Rectal smooth muscle tissue (tissue), 1 donor: ENCODE measurements around the gene CDC20.
A peak's percentile ranks its signal among the peaks of the same experiment; 100 is the strongest.

Experiments used
- H3K27ac ChIP-seq: one replicate; pipeline ENCODE4 v1.7.0; 2013; ENCODE audit warnings: low read depth, low read length, inconsistent platforms
- H3K27me3 ChIP-seq: one replicate; pipeline ENCODE4 v1.7.0; 2013; ENCODE audit warnings: low read length; ENCODE audit not compliant: control insufficient read depth, insufficient read depth
- H3K36me3 ChIP-seq: one replicate; pipeline ENCODE4 v1.7.0; 2013; ENCODE audit warnings: low read length; ENCODE audit not compliant: control insufficient read depth, insufficient read depth
- H3K4me1 ChIP-seq: one replicate; pipeline ENCODE4 v1.7.0; 2013; ENCODE audit warnings: low read length; ENCODE audit not compliant: control insufficient read depth, insufficient read depth
- H3K4me3 ChIP-seq: one replicate; pipeline ENCODE4 v1.7.0; 2013; ENCODE audit warnings: low read length
- H3K9ac ChIP-seq: one replicate; pipeline ENCODE4 v1.7.0; 2013; ENCODE audit warnings: low read length

CDC20 gene

DNA sequence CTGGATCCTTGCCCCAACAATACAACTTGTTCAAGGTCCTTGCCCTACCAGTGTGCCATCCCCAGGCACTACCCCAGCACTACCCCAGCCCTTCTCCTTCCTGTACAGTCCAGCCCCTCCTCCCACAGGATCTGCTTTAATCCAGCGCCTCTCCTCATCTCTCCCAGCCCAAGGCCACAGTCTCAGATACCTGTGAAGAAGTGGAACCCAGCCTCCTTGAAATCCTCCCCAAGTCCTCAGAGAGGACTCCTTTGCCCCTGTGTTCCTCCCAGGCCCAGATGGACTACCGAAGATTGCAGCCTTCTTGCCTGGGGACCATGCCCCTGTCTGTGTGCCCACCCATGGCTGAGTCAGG is 6.5 kb upstream of the CDC20 start:
- no peaks in the 10 kb centered on the region for H3K36me3 ChIP-seq
- H3K9ac ChIP-seq, result no peak overlapping the region
- no peak overlapping the region for H3K27ac ChIP-seq
- no peaks in the 10 kb centered on the region for H3K27me3 ChIP-seq
- no peak overlapping the region for H3K4me3 ChIP-seq
- H3K4me1 ChIP-seq, result peaks cover 6% of the 10 kb centered on the region

DNA sequence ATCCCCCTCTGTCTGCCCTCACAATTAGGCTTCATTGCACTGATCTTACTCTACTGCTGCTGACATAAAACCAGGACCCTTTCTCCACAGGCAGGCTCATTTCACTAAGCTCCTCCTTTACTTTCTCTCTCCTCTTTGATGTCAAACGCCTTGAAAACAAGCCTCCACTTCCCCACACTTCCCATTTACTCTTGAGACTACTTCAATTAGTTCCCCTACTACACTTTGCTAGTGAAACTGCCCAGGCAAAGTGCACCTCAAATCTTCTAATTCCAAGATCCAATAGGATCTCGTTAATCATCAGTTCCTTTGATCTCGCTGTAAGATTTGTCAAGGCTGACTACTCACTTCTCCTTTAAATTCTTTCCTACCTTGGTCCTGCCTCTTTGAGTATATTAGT is 5.9 kb upstream of the CDC20 start:
- H3K27ac ChIP-seq, result no peak overlapping the region
- H3K36me3 ChIP-seq, result no peaks in the 10 kb centered on the region
- H3K27me3 ChIP-seq, result no peaks in the 10 kb centered on the region
- peaks cover 6% of the 10 kb centered on the region for H3K4me1 ChIP-seq
- H3K4me3 ChIP-seq, result no peak overlapping the region
- H3K9ac ChIP-seq, result no peak overlapping the region

DNA sequence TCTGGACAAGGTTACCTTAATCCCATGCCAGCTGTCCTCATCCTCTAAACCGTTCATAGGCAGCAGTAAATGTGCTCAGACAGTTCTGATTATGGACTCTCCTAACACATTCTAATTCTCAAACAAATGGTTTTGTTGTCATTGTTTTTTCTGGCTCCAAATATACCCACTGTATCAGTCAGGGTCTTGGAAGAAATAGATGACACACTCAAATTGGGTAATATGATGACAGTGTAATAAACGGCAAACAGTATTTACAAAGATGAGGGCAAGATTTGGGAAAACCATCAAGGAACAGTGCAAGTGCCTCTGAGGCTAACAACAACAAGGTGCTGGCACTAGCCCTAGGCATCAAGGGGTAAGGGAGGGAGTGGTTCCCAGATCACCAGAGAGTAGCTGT is 4.3 kb upstream of the CDC20 start:
- Histone ChIP-seq H3K27me3 (no peaks in the 10 kb centered on the region), H3K36me3 (no peaks in the 10 kb centered on the region), H3K4me1 (peaks cover 6% of the 10 kb centered on the region), H3K4me3 (no peak overlapping the region), H3K27ac (no peak overlapping the region), H3K9ac (no peak overlapping the region)

DNA sequence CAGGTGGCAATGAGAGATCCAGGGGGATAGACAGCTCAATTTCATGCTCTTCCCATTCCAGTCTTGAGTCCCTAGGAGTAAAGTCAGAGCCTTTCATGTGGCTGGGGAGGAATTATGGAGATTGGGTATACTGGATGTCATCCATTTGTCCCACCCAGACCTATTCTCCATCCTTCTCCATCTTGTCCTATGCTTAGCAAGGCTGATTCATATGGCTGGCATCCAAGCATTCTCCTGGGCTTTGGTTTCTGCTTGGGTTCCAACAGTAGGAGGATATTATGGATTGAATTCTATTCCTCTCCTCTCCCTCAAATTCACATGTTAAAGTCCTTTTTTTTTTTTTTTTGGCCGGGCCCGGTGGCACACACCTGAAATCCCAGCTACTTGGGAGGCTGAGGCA is 3.8 kb upstream of the CDC20 start:
- H3K36me3 ChIP-seq, result no peaks in the 10 kb centered on the region
- H3K27ac ChIP-seq, result no peak overlapping the region
- peaks cover 3% of the 10 kb centered on the region for H3K4me1 ChIP-seq
- H3K4me3 ChIP-seq, result no peak overlapping the region
- H3K9ac ChIP-seq, result no peak overlapping the region
- no peaks in the 10 kb centered on the region for H3K27me3 ChIP-seq

DNA sequence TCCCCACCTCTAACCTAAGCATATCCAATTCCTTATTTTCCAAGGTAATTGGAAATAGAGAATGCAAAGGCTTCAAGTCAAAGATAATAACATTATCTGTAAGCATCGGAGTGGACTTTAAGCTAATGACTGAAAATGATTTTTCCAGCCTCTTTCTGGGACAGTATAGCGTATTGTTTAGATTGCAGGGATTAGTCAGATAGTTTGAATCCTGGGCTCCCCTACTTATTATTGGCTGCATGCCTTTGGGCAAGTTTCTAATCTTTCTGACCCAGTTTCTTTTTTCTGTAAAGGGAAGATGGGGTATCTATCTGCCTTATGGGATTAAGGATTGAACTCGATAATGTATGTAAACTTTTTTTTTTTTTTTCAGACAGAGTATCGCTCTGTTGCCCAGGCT is 1.5 kb upstream of the CDC20 start:
- no peak overlapping the region for H3K9ac ChIP-seq
- H3K4me3 ChIP-seq, result no peak overlapping the region
- H3K27me3 ChIP-seq, result no peaks in the 10 kb centered on the region
- no peak overlapping the region for H3K27ac ChIP-seq
- H3K36me3 ChIP-seq, result peaks cover 5% of the 10 kb centered on the region
- H3K4me1 ChIP-seq, result no peaks in the 10 kb centered on the region

DNA sequence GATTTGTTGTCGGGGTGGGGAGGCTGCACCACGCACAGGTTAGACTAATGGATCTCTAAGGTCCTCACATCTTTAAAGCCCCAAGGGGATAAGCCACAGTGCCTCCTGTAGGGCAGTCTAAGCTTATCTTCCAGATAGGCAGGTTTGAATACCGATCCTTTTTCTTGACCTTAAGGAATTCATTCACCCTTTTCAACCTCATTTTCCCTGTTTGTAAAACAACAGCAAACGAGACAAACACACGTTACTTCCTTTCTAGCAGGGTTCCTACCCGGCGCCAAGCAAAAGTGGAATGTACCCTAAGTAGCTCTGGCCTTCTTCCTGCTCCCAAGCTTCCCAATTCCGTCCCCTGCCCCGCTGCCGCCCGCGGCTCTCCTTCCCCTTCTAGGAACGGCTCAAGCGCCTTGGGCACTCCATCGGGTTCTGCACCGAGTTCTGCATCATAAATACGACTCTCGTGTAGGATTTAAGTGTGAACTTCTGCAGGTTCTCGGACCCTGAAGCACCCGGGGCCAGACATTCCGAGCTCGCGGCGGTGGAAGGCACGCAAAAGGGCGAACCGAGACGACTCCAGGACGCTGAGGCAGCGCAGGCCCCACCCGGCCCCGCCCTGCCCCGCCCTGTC is 548 bp upstream of the CDC20 start:
- H3K9ac ChIP-seq, result peak overlapping the region; percentile 43

DNA sequence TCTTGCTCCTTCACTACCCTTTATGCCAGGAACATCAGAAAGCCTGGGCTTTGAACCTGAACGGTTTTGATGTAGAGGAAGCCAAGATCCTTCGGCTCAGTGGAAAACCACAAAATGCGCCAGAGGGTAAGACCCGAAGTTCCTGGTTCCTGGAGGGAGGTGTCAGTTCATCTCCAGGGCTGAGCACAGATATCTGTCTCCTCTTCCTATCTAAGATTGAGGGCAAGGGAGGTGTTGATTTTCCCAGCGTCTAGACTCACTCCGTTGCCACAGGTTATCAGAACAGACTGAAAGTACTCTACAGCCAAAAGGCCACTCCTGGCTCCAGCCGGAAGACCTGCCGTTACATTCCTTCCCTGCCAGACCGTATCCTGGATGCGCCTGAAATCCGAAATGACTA is 915 bp downstream of the CDC20 start:
- Histone ChIP-seq H3K27me3 (no peaks in the 10 kb centered on the region), H3K36me3 (peaks cover 18% of the 10 kb centered on the region), H3K4me1 (no peaks in the 10 kb centered on the region), H3K9ac (no peak overlapping the region), H3K4me3 (no peak overlapping the region), H3K27ac (no peak overlapping the region)

More for the DNA sequence above, 548 bp upstream of the CDC20 start:
- Histone ChIP-seq H3K4me3 (peak overlapping the region; percentile 71), H3K27me3 (no peaks in the 10 kb centered on the region), H3K36me3 (peaks cover 5% of the 10 kb centered on the region), H3K27ac (peak overlapping the region; percentile 92), H3K4me1 (no peaks in the 10 kb centered on the region)

DNA sequence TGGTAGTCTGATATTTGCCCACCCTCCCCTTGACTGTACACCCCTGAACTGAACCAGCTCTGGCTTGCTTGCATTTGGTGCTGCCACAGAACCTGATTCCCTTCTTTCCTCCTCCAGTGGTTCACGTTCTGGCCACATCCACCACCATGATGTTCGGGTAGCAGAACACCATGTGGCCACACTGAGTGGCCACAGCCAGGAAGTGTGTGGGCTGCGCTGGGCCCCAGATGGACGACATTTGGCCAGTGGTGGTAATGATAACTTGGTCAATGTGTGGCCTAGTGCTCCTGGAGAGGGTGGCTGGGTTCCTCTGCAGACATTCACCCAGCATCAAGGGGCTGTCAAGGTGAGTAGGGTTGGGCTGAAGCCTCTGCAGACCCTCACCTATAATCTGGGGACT is 1.8 kb downstream of the CDC20 start:
- no peak overlapping the region for H3K9ac ChIP-seq
- no peak overlapping the region for H3K4me3 ChIP-seq
- H3K4me1 ChIP-seq, result no peaks in the 10 kb centered on the region
- no peak overlapping the region for H3K27ac ChIP-seq
- H3K27me3 ChIP-seq, result no peaks in the 10 kb centered on the region
- H3K36me3 ChIP-seq, result peaks cover 25% of the 10 kb centered on the region

DNA sequence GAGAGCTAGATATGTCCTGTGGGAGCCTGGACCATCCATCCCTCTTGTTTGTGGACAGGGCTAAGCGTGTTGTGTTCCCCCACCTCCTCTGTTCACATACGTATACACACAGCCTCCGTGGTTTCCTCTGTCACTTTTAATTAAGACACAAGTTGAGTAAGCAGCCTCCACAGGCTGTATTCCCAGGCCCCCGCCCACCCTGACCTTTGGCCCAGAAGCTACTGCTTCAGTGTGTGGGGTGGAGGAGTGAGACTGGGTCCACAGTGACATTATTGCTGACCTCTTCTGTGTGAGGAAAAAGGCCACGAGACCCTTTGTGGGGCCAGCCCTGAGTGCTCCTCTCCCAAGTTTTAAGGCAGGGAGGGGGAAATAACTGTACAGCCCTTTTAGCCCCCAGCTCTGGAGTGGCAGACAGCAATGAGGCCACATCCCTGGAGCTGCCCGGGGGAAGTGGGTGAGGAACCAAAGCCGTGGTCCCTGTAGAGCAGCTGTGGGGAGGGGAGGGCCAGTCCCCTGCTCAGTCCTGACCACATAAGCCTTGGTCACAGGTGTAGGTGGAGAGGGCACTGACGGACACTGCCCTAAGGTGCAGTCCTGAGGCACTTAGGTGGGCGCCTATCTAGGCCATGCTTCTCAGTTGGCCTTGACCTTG is 4.6 kb downstream of the CDC20 start:
- peaks cover 7% of the 10 kb centered on the region for H3K4me1 ChIP-seq
- H3K27me3 ChIP-seq, result no peaks in the 10 kb centered on the region
- peaks cover 27% of the 10 kb centered on the region for H3K36me3 ChIP-seq
- no peak overlapping the region for H3K27ac ChIP-seq
- no peak overlapping the region for H3K4me3 ChIP-seq
- no peak overlapping the region for H3K9ac ChIP-seq

DNA sequence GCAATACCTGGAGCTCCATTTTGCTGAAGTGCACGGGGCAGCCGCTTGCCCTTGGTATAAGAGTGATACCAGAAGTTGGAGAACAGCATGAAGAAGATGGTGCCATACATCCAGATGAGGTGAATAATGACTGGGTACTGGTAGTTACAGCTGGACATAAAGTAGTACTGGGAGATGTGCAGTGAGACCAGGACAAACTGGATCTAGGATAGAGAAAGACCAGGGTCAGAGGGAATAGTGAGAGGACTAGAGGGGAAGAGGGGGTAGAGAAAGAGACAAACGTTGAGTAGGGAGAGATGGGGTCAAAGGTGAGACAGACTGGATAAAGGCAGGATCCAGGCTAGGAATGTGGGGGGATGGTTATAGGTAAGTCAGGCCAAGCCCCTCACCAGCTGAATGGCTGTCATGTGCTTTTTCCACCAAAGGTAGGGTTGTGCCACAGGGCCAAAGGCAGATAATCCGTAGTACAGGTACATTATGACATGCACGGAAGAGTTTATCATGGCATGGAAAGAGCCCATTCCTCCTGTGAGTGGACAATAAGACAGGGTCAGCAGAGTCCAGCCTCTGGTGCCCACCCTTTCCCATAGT is 5.2 kb downstream of the CDC20 start:
- Histone ChIP-seq H3K4me1 (peaks cover 12% of the 10 kb centered on the region), H3K9ac (no peak overlapping the region), H3K4me3 (no peak overlapping the region), H3K36me3 (peaks cover 27% of the 10 kb centered on the region), H3K27me3 (no peaks in the 10 kb centered on the region), H3K27ac (no peak overlapping the region)

DNA sequence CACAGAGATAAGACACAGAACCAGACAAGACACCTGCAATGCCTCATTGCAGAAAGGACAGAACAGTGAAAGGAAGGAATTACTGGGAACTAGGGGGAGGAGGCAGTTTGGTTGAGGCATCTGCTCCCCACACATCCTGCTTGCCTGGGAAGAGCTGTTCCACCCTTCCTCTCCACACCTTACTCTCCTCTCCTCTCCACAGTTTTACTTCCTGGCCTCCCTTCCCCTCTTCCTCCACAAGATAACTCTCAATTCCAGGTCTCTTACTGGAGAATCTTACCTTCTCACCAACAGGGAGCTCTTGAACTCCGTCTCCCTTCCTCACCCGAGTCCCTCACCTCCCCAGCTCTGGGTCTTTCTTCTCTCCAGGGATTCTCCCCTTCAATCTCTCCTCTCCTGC is 6.9 kb downstream of the CDC20 start:
- H3K4me3 ChIP-seq, result peak overlapping the region; percentile 34
- peak overlapping the region; percentile 27 for H3K9ac ChIP-seq
- no peaks in the 10 kb centered on the region for H3K27me3 ChIP-seq
- no peak overlapping the region for H3K27ac ChIP-seq
- H3K36me3 ChIP-seq, result peaks cover 27% of the 10 kb centered on the region
- peaks cover 12% of the 10 kb centered on the region for H3K4me1 ChIP-seq

DNA sequence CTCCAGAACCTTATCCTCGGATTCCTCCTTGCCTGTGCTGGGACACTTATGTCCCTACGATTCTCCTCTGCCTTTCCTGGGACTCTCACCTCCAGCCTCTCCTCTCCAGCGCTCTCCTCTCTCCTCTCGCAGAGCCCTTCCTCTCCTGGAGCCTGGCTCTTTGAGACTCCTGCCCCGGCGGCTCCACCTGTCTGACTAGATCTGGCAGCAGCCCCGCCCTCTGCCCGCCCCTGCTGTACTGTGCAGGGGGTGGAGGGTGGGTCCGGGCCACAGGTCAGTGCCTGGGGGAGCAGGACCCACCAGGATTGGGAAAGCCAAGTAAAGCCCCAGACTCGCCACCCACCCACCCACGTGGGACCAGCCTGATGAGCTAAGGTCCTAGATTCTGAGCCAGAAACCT is 7.4 kb downstream of the CDC20 start:
- H3K27ac ChIP-seq, result no peak overlapping the region
- no peaks in the 10 kb centered on the region for H3K27me3 ChIP-seq
- peak overlapping the region; percentile 85 for H3K4me3 ChIP-seq
- H3K9ac ChIP-seq, result no peak overlapping the region
- peaks cover 12% of the 10 kb centered on the region for H3K4me1 ChIP-seq
- peaks cover 23% of the 10 kb centered on the region for H3K36me3 ChIP-seq

DNA sequence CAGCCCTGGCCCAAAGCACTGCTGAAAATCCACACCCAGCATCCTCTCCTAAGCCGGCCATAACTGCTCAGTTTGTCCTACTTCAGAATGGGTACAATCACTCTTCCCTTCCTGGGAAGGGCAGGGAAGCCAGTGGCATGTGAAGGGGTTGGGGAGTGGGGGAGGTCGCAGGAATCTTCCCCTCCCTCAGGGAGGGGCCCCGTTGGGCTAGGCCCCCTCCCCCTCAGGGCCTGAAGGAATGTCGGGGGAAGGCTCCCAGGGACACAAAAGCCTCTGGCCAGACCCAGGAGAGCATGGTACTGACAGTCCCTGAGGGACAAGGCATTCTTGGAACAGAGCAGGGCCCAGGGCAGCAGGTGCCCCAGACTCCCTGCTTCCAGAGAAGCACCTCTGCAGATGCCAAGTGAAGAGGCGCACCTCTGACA is 7.8 kb downstream of the CDC20 start:
- H3K9ac ChIP-seq, result peak overlapping the region; percentile 74
- H3K27me3 ChIP-seq, result no peaks in the 10 kb centered on the region
- peak overlapping the region; percentile 85 for H3K4me3 ChIP-seq
- H3K27ac ChIP-seq, result peak overlapping the region; percentile 75
- peaks cover 12% of the 10 kb centered on the region for H3K4me1 ChIP-seq
- H3K36me3 ChIP-seq, result peaks cover 22% of the 10 kb centered on the region
